Fibroblast of lung (primary cell): Measurements from ENCODE around the gene ADCY4.

Source experiments
- CTCF ChIP-seq, 2 donors: IDR thresholded peaks in 1 of 2; conservative IDR thresholded peaks in 1 of 2; 1 replicate in 1 of 2; 2 replicates in 1 of 2; pipeline ENCODE4 v1.5.1; 2011 to 2012; ENCODE audit warnings: low read length in 2 of 2, control low read depth in 1 of 2, inconsistent platforms in 1 of 2, low read depth in 1 of 2, mild to moderate bottlenecking in 1 of 2
- EZH2 ChIP-seq: IDR thresholded peaks from 2 replicates; pipeline ENCODE4 v1.5.1; 2012; ENCODE audit warnings: low read length, control low read depth, mild to moderate bottlenecking; ENCODE audit errors: missing control alignments

DNA sequence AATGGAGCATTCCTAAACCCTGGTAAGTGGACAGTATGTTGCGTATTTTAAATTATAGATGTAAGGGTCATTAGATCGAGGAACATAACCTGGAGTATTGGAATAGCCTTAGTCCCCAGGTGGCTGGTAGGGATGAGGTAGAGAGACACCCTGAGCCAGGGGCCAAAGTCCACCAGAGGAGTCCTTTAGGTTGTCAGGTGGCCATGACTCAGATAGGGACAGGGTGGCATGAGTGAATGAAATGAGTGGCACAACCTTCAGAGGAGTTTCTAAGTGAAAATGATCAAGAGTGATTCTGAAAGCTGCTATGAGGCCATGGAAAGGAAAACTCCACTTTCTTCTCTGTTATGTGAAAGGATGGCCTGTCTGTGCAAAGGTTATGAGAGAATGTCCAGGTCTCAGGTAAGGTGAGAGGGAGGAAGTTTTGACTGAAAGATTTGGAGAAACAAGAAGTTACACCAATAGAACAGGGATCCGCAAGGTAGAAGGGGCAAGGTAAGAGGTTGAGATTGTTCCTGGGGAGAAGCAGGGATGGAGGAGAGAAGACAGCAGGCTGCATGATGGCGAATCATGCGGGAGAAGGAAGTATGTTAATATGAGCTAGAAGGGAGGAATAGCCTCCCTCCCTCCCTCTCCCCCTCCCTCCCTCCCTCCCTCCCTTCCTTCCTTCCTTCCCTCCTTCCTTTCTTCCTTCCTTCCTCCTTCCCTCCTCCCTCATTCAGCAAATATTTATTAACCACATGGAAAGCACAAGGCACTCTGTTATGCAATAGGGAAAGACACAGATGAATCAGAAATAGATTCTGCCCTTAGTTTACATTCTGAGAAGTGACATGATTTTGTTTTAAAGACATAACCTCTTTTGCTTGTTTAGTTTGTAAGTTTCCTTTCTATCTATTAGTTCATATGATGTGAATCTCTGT is 18.9 kb upstream of the ADCY4 start:
- TF ChIP-seq CTCF (conservative IDR thresholded peaks at IDR 0.05 in 1 of 2, IDR thresholded peaks at IDR 0.05 in 1 of 2; ENCODE audit: low read depth in 1 of 2, low read length in 2 of 2): no peak
- TF ChIP-seq EZH2: no peak
